Measurements from ENCODE around the gene SPATA12. TPM values are rescaled to one million over a fixed set of nuclear protein-coding genes. Genes with fewer than 3 reads are reported as not detected.

The SPATA12 gene
- total and polyA plus RNA-seq, 2 of the 8 experiments (the other 6 are each of a cell fraction or from before 2014, with no cell fraction given), result 0.19 to 0.97 TPM

DNA sequence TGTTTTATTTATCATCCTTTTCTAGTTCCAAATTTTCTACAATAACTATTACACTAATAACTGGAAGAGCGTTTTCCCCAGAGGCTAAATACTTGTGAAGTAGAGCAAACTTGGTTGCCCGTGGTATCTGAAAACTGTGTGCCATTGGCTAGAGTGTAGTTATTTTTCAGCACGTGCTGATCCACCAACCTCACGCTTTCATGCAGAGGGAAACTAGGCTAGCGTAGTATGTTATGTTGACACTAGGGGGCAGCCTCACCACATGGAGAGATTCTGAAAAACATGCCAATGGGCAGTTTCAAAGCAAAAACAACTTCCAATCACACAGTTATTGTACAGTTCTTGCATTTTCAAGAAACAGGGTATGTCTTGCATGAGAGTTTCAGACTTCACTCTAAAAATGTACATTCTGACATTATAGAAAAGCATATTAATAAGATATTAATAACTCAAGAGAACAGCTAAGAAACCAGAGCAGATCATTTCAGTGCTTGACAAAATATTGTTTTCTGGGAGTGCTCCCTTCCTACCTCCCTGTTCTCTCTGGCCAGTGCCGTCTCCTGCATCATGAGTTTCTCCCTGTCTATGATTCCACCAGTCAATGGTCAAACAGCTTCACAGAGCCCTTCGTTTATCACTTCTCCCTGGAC, 39.7 kb downstream of the SPATA12 start:
- Histone ChIP-seq H3K4me3 (ENCODE audit: extremely low read depth in 1 of 4, insufficient read depth in 2 of 4, low read depth in 3 of 4, low read length in 4 of 4) (no peak overlapping the region), H2BK120ac (replicated peaks; ENCODE audit: low read depth, low read length) (no peak overlapping the region), H3K18ac (ENCODE audit: extremely low read depth, low read length) (no peak overlapping the region), H3K56ac (replicated peaks; ENCODE audit: insufficient read length, low read depth, low read length) (no peak overlapping the region), H2BK15ac (ENCODE audit: low read length) (no peak overlapping the region), H3K4me1 (replicated peaks in 1 of 4; ENCODE audit: control insufficient read depth in 3 of 4, insufficient read depth in 4 of 4, low read length in 3 of 4) (no peaks in the 10 kb centered on the region), H4K91ac (replicated peaks; ENCODE audit: insufficient read length, low read length) (no peak overlapping the region), H3K9ac (replicated peaks in 1 of 4; ENCODE audit: extremely low read depth in 1 of 4, low read depth in 3 of 4, low read length in 3 of 4) (no peak overlapping the region), H2BK5ac (ENCODE audit: low read depth, low read length) (no peak overlapping the region), H2BK20ac (ENCODE audit: low read length) (no peak overlapping the region), H4K8ac (ENCODE audit: extremely low read depth, insufficient read depth, low read length) (no peak overlapping the region), H4K5ac (ENCODE audit: insufficient read length, low read depth, low read length) (no peak overlapping the region), H2AK5ac (ENCODE audit: low read depth, low read length) (no peak overlapping the region), H3K27me3 (replicated peaks in 1 of 4; ENCODE audit: control insufficient read depth in 3 of 4, extremely low read depth in 1 of 4, insufficient read depth in 3 of 4, low read length in 3 of 4) (no peaks in the 10 kb centered on the region), H3K27ac (ENCODE audit: low read depth, low read length) (no peak overlapping the region), H3K14ac (ENCODE audit: insufficient read length) (no peak overlapping the region), H3K79me1 (ENCODE audit: low read depth, low read length) (no peaks in the 10 kb centered on the region), H3K79me2 (ENCODE audit: control insufficient read depth in 1 of 2, insufficient read depth in 2 of 2, low read length in 2 of 2) (no peaks in the 10 kb centered on the region), H4K20me1 (replicated peaks in 1 of 2; ENCODE audit: control insufficient read depth in 1 of 2, insufficient read depth in 2 of 2, low read length in 2 of 2) (no peaks in the 10 kb centered on the region), H3K23me2 (ENCODE audit: low read depth, low read length) (no peaks in the 10 kb centered on the region), H2BK12ac (ENCODE audit: low read depth, low read length) (no peak overlapping the region), H3K4me2 (ENCODE audit: insufficient read depth in 1 of 2, low read depth in 2 of 2, low read length in 2 of 2) (no peak overlapping the region), H2AFZ (ENCODE audit: low read length) (no peak overlapping the region), H3K9me3 (ENCODE audit: insufficient read depth in 2 of 2, low read depth in 1 of 2, low read length in 1 of 2) (no peaks in the 10 kb centered on the region), H3K4ac (replicated peaks; ENCODE audit: insufficient read length, low read depth, low read length) (no peak overlapping the region), H3K36me3 (ENCODE audit: control insufficient read depth in 2 of 4, insufficient read depth in 4 of 4, low read length in 3 of 4) (peaks cover 0 to 28% (median 9%) of the 10 kb centered on the region in 4 experiments; a peak in 7 of 8 replicates), H3K23ac (ENCODE audit: insufficient read length) (no peak overlapping the region)
- CTCF ChIA-PET (ENCODE audit: partially characterized antibody), result interaction anchor here (0.6 to 5.0 kb wide), 39 partner anchors 9 to 364 kb away, joined by 3 to 64 read pairs (median 5); partner anchors contain the start of gene IL17RD
- POLR2A ChIA-PET (ENCODE audit: partially characterized antibody), result interaction anchor here (0.8 to 2.0 kb wide), 5 partner anchors 10 to 100 kb away, joined by 3 to 10 read pairs (median 4); partner anchors contain the start of gene HESX1
- DNase-seq (ENCODE audit: low read depth in 1 of 2, low spot score in 2 of 2), result peak in 1 of 2 experiments; percentile 85
- FAIRE-seq, result peak; percentile 99
- WGBS, 2 experiments (ENCODE audit: extremely low coverage in 1 of 2, insufficient coverage in 1 of 2, insufficient read length in 1 of 2, insufficient replicate concordance in 2 of 2, low coverage in 1 of 2, low lambda C conversion rate in 2 of 2, missing lambda C conversion rate in 1 of 2), result 36% methylated on average over 7 of the region's 7 CpGs; no CpG with 5 or more reads in 1 of the 2 experiments
- TF ChIP-seq RAD21 (IDR thresholded peaks at IDR 0.05 in 1 of 2, conservative IDR thresholded peaks at IDR 0.05 in 1 of 2; ENCODE audit: low read depth in 2 of 2, low read length in 2 of 2), result peak; percentile 96
- no peak for TF ChIP-seq CREB1 (IDR thresholded peaks at IDR 0.05)
- no peak for TF ChIP-seq TBP (IDR thresholded peaks at IDR 0.05; ENCODE audit: low read depth, low read length)
- TF ChIP-seq, protein P1, sequence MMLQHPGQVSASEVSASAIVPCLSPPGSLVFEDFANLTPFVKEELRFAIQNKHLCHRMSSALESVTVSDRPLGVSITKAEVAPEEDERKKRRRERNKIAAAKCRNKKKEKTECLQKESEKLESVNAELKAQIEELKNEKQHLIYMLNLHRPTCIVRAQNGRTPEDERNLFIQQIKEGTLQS (IDR thresholded peaks at IDR 0.05; ENCODE audit: insufficient read depth, low read depth, low read length), result no peak
- TF ChIP-seq BACH1 (IDR thresholded peaks at IDR 0.05; ENCODE audit: low read length), result no peak
- no peak for TF ChIP-seq ASH2L (IDR thresholded peaks at IDR 0.05; ENCODE audit: low read length)
- TF ChIP-seq SP1 (IDR thresholded peaks at IDR 0.05; ENCODE audit: low read depth, low read length), result no peak
- no peak for TF ChIP-seq SP4 (IDR thresholded peaks at IDR 0.05; ENCODE audit: low read length)
- TF ChIP-seq SUZ12 (IDR thresholded peaks at IDR 0.05; ENCODE audit: low read length), result no peak
- TF ChIP-seq TCF12 (IDR thresholded peaks at IDR 0.05; ENCODE audit: low read depth, low read length), result no peak
- TF ChIP-seq, protein P2, sequence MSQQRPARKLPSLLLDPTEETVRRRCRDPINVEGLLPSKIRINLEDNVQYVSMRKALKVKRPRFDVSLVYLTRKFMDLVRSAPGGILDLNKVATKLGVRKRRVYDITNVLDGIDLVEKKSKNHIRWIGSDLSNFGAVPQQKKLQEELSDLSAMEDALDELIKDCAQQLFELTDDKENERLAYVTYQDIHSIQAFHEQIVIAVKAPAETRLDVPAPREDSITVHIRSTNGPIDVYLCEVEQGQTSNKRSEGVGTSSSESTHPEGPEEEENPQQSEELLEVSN (IDR thresholded peaks at IDR 0.05), result peak; percentile 70
- TF ChIP-seq, protein P3, sequence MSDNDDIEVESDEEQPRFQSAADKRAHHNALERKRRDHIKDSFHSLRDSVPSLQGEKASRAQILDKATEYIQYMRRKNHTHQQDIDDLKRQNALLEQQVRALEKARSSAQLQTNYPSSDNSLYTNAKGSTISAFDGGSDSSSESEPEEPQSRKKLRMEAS (IDR thresholded peaks at IDR 0.05), result peak; percentile 85
